Activated effector memory CD4-positive, alpha-beta T cell treated with Interleukin-2 at 50 U/mL for 16 hours (primary cell): ENCODE data around the gene FCGBP.
"Not testable (repeated sequence)": the region's sequence is repeated elsewhere in the genome, so short reads cannot be mapped to it uniquely, and the experiment has no call there.

Source experiments
- DNase-seq: peaks from one replicate; pipeline ENCODE4 v3.0.0-alpha.2; 2020

Gene FCGBP

DNA sequence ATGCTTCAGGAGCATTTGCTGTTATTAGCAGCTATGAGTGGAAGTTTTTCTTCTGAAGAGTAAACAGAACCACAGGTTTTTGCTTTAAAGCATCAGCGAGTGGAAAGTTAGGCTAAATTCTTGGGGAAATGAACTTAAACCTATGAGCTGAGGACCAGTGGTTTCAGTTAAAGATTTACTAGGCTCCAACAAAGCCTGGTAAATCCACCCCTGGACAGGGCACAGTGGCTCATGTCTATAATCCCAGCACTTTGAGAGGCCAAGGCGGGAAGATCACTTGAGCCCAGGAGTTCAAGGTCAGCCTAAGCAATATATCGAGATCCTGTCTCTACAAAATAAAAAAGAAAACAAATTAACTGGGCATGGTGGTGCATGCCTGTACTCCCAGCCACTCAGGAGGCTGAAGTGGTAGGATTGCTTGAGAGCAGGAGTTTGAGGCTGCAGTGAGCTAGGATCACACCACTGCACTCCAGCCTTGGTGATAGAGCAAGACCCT lies 46.9 kb downstream of the FCGBP start:
- not testable (repeated sequence) for DNase-seq

DNA sequence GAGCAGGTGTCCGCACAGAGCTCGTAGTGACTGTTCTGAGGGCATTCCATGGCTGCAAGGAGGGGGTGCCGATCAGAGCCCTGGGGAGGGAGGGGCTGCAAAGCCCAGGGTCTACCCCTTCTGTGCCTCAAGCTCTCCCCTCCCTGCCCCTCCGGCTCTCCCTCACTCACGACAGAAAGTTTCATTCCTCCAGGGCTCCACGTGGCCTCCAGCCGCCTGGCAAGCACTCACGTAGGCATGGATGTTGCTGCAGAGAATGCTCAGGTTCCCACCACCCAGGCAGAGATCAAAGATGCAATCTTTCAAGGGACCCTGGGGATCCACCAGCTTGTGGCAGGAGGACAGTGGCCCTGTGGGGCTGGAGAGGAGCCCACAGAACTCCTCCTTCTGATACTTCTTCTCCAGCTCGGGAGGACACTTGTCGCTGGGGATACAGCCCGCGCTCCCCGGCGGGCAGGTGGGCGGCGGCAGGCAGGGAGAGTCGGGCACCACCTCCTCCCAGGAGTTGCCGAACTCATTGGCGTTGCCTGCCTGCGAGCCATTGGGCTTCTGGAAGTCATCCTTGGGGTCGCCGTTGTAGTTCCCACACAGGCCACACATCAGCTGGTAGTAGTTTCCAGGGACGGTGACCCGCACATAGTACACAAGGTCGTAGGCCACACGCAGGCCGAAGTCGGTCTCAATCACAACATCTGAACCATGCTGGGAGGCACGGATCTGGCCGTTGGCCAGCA lies 48.4 kb downstream of the FCGBP start:
- DNase-seq = not testable (repeated sequence)

DNA sequence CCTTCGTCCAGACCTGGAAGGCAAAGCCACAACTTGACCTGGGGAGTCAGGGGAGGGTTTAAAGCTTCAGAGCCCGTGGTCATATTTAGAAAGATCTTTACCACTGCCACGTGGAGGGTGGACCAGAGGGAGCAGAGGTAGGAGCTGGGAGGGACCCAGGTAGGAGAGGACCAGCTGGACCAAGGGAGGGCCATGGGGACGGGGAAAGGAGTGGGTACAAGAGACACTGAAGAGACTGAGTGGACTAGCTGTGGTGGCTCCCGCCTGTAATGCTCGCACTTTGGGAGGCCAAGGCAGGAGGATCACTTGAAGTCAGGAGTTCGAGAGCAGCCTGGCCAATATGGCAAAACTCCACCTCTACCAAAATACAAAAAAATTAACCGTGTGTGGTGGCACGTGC lies 49.7 kb downstream of the FCGBP start:
- not testable (repeated sequence) for DNase-seq
